ENCODE results near the gene LCOR.

Gene LCOR

GRCh38 chr10:96831200-96831866 is 765 bp upstream of the LCOR start:
- H3K27ac ChIP-seq, result peak overlapping the region; percentile 92
- no peak for TF ChIP-seq CTCF (conservative IDR thresholded peaks at IDR 0.05)

- no peak for TF ChIP-seq CTCF (conservative IDR thresholded peaks at IDR 0.05)
- H3K27ac ChIP-seq, result peak overlapping the region; percentile 92
These were observed 672 bp downstream of the LCOR start for GRCh38 chr10:96832721-96833219.

- no peak for TF ChIP-seq CTCF (conservative IDR thresholded peaks at IDR 0.05)
- peak overlapping the region; percentile 92 for H3K27ac ChIP-seq
These were observed 1.3 kb downstream of the LCOR start for GRCh38 chr10:96833220-96834001.

GRCh38 chr10:96834120-96834519 is 2.0 kb downstream of the LCOR start:
- no peak for TF ChIP-seq CTCF (conservative IDR thresholded peaks at IDR 0.05)
- peak overlapping the region; percentile 92 for H3K27ac ChIP-seq

- TF ChIP-seq CTCF (conservative IDR thresholded peaks at IDR 0.05), result no peak
- H3K27ac ChIP-seq, result peak overlapping the region; percentile 92; the same call in 1 of the 2 replicates
These were observed 3.8 kb downstream of the LCOR start for GRCh38 chr10:96835899-96836298.

- no peak for TF ChIP-seq CTCF (conservative IDR thresholded peaks at IDR 0.05)
These were observed 6.4 kb downstream of the LCOR start for GRCh38 chr10:96838529-96838928.

GRCh38 chr10:96840841-96841518 is 8.9 kb downstream of the LCOR start:
- no peak overlapping the region for H3K27ac ChIP-seq
- TF ChIP-seq CTCF (conservative IDR thresholded peaks at IDR 0.05), result no peak

More at GRCh38 chr10:96838529-96838928, 6.4 kb downstream of the LCOR start:
- no peak overlapping the region for H3K27ac ChIP-seq
